ENCODE measurements around the gene B9D1.

DNA sequence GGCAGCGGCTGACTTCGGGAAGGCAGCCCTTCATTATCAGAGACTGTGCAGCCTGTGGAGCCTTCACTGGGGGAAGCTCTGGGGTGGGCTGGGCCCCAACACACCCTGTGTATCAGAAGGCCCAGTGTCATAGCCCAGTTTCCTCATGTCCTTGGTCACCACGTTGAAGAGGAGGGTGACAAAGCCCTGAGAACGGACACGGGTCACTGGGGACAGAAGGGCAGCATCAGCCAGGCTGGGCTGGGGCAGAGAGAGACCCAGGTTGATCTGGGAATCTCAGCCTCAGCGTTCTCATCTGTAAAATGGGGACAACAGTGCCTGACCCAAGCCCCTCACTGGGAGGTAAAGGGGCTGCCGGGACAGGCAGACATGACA, 19.3 kb downstream of the B9D1 start:
- TF ChIP-seq, protein P1, sequence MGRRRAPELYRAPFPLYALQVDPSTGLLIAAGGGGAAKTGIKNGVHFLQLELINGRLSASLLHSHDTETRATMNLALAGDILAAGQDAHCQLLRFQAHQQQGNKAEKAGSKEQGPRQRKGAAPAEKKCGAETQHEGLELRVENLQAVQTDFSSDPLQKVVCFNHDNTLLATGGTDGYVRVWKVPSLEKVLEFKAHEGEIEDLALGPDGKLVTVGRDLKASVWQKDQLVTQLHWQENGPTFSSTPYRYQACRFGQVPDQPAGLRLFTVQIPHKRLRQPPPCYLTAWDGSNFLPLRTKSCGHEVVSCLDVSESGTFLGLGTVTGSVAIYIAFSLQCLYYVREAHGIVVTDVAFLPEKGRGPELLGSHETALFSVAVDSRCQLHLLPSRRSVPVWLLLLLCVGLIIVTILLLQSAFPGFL (CRISPR knock-in tag; IDR thresholded peaks at IDR 0.05; ENCODE audit: borderline replicate concordance) = no peak
- TF ChIP-seq, protein P2, sequence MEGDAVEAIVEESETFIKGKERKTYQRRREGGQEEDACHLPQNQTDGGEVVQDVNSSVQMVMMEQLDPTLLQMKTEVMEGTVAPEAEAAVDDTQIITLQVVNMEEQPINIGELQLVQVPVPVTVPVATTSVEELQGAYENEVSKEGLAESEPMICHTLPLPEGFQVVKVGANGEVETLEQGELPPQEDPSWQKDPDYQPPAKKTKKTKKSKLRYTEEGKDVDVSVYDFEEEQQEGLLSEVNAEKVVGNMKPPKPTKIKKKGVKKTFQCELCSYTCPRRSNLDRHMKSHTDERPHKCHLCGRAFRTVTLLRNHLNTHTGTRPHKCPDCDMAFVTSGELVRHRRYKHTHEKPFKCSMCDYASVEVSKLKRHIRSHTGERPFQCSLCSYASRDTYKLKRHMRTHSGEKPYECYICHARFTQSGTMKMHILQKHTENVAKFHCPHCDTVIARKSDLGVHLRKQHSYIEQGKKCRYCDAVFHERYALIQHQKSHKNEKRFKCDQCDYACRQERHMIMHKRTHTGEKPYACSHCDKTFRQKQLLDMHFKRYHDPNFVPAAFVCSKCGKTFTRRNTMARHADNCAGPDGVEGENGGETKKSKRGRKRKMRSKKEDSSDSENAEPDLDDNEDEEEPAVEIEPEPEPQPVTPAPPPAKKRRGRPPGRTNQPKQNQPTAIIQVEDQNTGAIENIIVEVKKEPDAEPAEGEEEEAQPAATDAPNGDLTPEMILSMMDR (IDR thresholded peaks at IDR 0.05) = no peak
- TF ChIP-seq, protein P3, sequence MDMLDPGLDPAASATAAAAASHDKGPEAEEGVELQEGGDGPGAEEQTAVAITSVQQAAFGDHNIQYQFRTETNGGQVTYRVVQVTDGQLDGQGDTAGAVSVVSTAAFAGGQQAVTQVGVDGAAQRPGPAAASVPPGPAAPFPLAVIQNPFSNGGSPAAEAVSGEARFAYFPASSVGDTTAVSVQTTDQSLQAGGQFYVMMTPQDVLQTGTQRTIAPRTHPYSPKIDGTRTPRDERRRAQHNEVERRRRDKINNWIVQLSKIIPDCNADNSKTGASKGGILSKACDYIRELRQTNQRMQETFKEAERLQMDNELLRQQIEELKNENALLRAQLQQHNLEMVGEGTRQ (CRISPR knock-in tag; IDR thresholded peaks at IDR 0.05) = no peak
- TF ChIP-seq FOXJ3 (CRISPR knock-in tag; IDR thresholded peaks at IDR 0.05; ENCODE audit: borderline replicate concordance) (no peak), ZNF263 (CRISPR knock-in tag; IDR thresholded peaks at IDR 0.05; ENCODE audit: low read depth) (no peak), MLX (CRISPR knock-in tag; IDR thresholded peaks at IDR 0.05) (no peak), RELA (CRISPR knock-in tag; IDR thresholded peaks at IDR 0.05; ENCODE audit: borderline replicate concordance) (no peak), NFYB (CRISPR knock-in tag; conservative IDR thresholded peaks at IDR 0.05; ENCODE audit: low read depth) (no peak), NFE2L1 (CRISPR knock-in tag; IDR thresholded peaks at IDR 0.05) (no peak), CBFB (CRISPR knock-in tag; IDR thresholded peaks at IDR 0.05; ENCODE audit: low read depth) (no peak)
- TF ChIP-seq, protein P4, sequence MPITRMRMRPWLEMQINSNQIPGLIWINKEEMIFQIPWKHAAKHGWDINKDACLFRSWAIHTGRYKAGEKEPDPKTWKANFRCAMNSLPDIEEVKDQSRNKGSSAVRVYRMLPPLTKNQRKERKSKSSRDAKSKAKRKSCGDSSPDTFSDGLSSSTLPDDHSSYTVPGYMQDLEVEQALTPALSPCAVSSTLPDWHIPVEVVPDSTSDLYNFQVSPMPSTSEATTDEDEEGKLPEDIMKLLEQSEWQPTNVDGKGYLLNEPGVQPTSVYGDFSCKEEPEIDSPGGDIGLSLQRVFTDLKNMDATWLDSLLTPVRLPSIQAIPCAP (CRISPR knock-in tag; IDR thresholded peaks at IDR 0.05) = no peak

Measured in WTC11 (cell line).